SK-N-SH (cell line): ENCODE measurements around the gene CSTB. TPM values are rescaled to one million over a fixed set of nuclear protein-coding genes. Genes with fewer than 3 reads are reported as not detected.

ENCODE experiments used
- CTCF ChIA-PET: fragments of 300-600, 350-600 bp; formaldehyde crosslinking; extraction: SDS; loops from one replicate; lab custom pipeline; 2021; lab: Yijun Ruan, JAX
- POLR2A ChIA-PET: fragments of 350-600 bp; sonication (Branson Sonifier 250); formaldehyde crosslinking; extraction: SDS; loops from one replicate; lab custom pipeline; 2020; ENCODE audit warnings: antibody characterized with exemption, inconsistent platforms; lab: Yijun Ruan, JAX
- DNase-seq: peaks from one replicate; pipeline ENCODE4 v3.0.0; 2012
- H2AFZ ChIP-seq: fragments of 200-600 bp; sonication (generic); 2 replicates; pipeline ENCODE4 v1.8.1; 2016; ENCODE audit warnings: antibody characterized with exemption, mild to moderate bottlenecking, low read depth
- H3F3A ChIP-seq: fragments of 200-600 bp; sonication (generic); replicated peaks from 2 replicates; pipeline ENCODE3; 2016; ENCODE audit warnings: antibody characterized with exemption, mild to moderate bottlenecking; ENCODE audit not compliant: insufficient read depth
- H3K27ac ChIP-seq, 2 experiments: fragments of 200-500 bp in 1 of 2; fragments of 200-600 bp in 1 of 2; sonication (Bioruptor generic) in 1 of 2; sonication (generic), shearing (Covaris generic) in 1 of 2; 2 replicates each; pipeline versions ENCODE4 v1.5.1 to v1.6.1; 2014 to 2016; ENCODE audit warnings: low read depth in 2 of 2, inconsistent platforms in 1 of 2, low read length in 1 of 2, mild to moderate bottlenecking in 1 of 2, mixed read lengths in 1 of 2
- H3K27me3 ChIP-seq: fragments of 200-600 bp; sonication (generic), shearing (Covaris generic); 2 replicates; pipeline ENCODE4 v1.6.1; 2016; ENCODE audit warnings: mixed run types; ENCODE audit not compliant: insufficient read depth
- H3K36me3 ChIP-seq, 2 experiments: fragments of 200-500 bp in 1 of 2; fragments of 200-600 bp in 1 of 2; sonication (Bioruptor generic) in 1 of 2; sonication (generic) in 1 of 2; replicated peaks in 1 of 2; 2 replicates each; pipeline versions ENCODE3 to v1.5.1; 2014 to 2016; ENCODE audit warnings: low read length in 1 of 2, mild to moderate bottlenecking in 1 of 2; ENCODE audit not compliant: insufficient read depth in 2 of 2, control insufficient read depth in 1 of 2
- H3K4me1 ChIP-seq, 2 experiments: fragments of 200-500 bp in 1 of 2; fragments of 200-600 bp in 1 of 2; sonication (Bioruptor generic) in 1 of 2; sonication (generic), shearing (Covaris generic) in 1 of 2; 2 replicates each; pipeline versions ENCODE4 v1.5.1 to v1.6.1; 2014 to 2016; ENCODE audit warnings: low read depth in 1 of 2, low read length in 1 of 2, mixed run types in 1 of 2; ENCODE audit not compliant: insufficient read depth in 2 of 2, control insufficient read depth in 1 of 2
- H3K4me2 ChIP-seq: fragments of 200-600 bp; sonication (generic), shearing (Covaris generic); 2 replicates; pipeline ENCODE4 v1.6.1; 2017; ENCODE audit warnings: mixed run types
- H3K4me3 ChIP-seq, 2 experiments: fragments of 200-500 bp in 1 of 2; fragments of 200-600 bp in 1 of 2; sonication (Bioruptor generic) in 1 of 2; sonication (generic), shearing (Covaris generic) in 1 of 2; 2 replicates each; pipeline versions ENCODE4 v1.5.1 to v1.8.1; 2014 to 2016; ENCODE audit warnings: low read depth in 2 of 2, inconsistent platforms in 1 of 2, low read length in 1 of 2, mild to moderate bottlenecking in 1 of 2, mixed read lengths in 1 of 2, moderate library complexity in 1 of 2
- H3K79me2 ChIP-seq: fragments of 200-600 bp; sonication (generic); 2 replicates; pipeline ENCODE4 v1.8.1; 2017; ENCODE audit warnings: mild to moderate bottlenecking; ENCODE audit not compliant: insufficient read depth
- H3K9ac ChIP-seq: fragments of 200-600 bp; sonication (generic); 2 replicates; pipeline ENCODE4 v1.6.1; 2017; ENCODE audit warnings: mixed run types
- H3K9me2 ChIP-seq: fragments of 200-600 bp; sonication (generic); 2 replicates; pipeline ENCODE4 v1.6.1; 2017; ENCODE audit warnings: mixed run types
- H3K9me3 ChIP-seq: fragments of 200-600 bp; sonication (generic); 2 replicates; pipeline ENCODE4 v1.6.1; 2017; ENCODE audit warnings: mixed run types, mild to moderate bottlenecking, moderate library complexity
- H4K20me1 ChIP-seq: fragments of 200-600 bp; sonication (generic); 2 replicates; pipeline ENCODE4 v1.6.1; 2017; ENCODE audit warnings: mild to moderate bottlenecking, mixed run types; ENCODE audit not compliant: insufficient read depth
- CTCF ChIP-seq: fragments of 200-600 bp; sonication (generic); IDR thresholded peaks from 2 replicates; pipeline ENCODE4 v1.6.1; 2017; ENCODE audit warnings: antibody characterized with exemption, mild to moderate bottlenecking, moderate library complexity
- ELF1 ChIP-seq: IDR thresholded peaks from 2 replicates; pipeline ENCODE4 v1.4.0; 2012
- FOSL2 ChIP-seq: IDR thresholded peaks from 2 replicates; pipeline ENCODE4 v1.4.0; 2012; ENCODE audit warnings: low read depth, mild to moderate bottlenecking, moderate library complexity, borderline replicate concordance
- FOXJ3 ChIP-seq: sonication (generic); formaldehyde crosslinking; IDR thresholded peaks from 2 replicates; pipeline ENCODE4 v1.5.1; 2020; ENCODE audit warnings: mild to moderate bottlenecking, missing genetic modification reagents
- GATA2 ChIP-seq: sonication (generic); formaldehyde crosslinking; IDR thresholded peaks from 2 replicates; pipeline ENCODE4 v1.5.0; 2020; ENCODE audit warnings: mild to moderate bottlenecking, missing genetic modification reagents
- IRF3 ChIP-seq: fragments of 150-350 bp; IDR thresholded peaks from 2 replicates; pipeline ENCODE4 v1.6.1; 2016; ENCODE audit warnings: mild to moderate bottlenecking, low read depth, low read length
- JUND ChIP-seq: IDR thresholded peaks from 2 replicates; pipeline ENCODE4 v1.4.0; 2012
- MEF2A ChIP-seq: IDR thresholded peaks from 2 replicates; pipeline ENCODE4 v1.4.0; 2012; ENCODE audit warnings: low read depth, borderline replicate concordance
- MXI1 ChIP-seq: IDR thresholded peaks from 2 replicates; pipeline ENCODE4 v1.6.1; 2012; ENCODE audit warnings: mild to moderate bottlenecking, low read depth, low read length, improper control_type of control experiment
- NFIC ChIP-seq: IDR thresholded peaks from 2 replicates; pipeline ENCODE4 v1.4.0; 2012; ENCODE audit warnings: borderline replicate concordance
- NRF1 ChIP-seq: IDR thresholded peaks from 2 replicates; pipeline ENCODE4 v1.6.1; 2012; ENCODE audit warnings: low read depth, mild to moderate bottlenecking, low read length
- POLR2AphosphoS5 ChIP-seq: IDR thresholded peaks from 2 replicates; pipeline ENCODE4 v1.6.1; 2012; ENCODE audit warnings: low read depth, low read length
- RAD21 ChIP-seq: IDR thresholded peaks from 2 replicates; pipeline ENCODE4 v1.6.1; 2012; ENCODE audit warnings: mild to moderate bottlenecking, low read length
- RCOR1 ChIP-seq: fragments of 150-350 bp; IDR thresholded peaks from 2 replicates; pipeline ENCODE4 v1.6.1; 2017; ENCODE audit warnings: antibody characterized with exemption, low read length
- REST ChIP-seq: IDR thresholded peaks from 2 replicates; pipeline ENCODE4 v1.6.1; 2012; ENCODE audit warnings: mild to moderate bottlenecking, low read depth, low read length, moderate library complexity
- RFX5 ChIP-seq: IDR thresholded peaks from 2 replicates; pipeline ENCODE4 v1.6.1; 2012; ENCODE audit warnings: mild to moderate bottlenecking, improper control_type of control experiment, low read length
- SIN3A ChIP-seq: IDR thresholded peaks from 2 replicates; pipeline ENCODE4 v1.6.1; 2012; ENCODE audit warnings: low read depth, mild to moderate bottlenecking, low read length, moderate library complexity, borderline replicate concordance
- SMC3 ChIP-seq: IDR thresholded peaks from 2 replicates; pipeline ENCODE4 v1.6.1; 2012; ENCODE audit warnings: low read depth, low read length, improper control_type of control experiment
- TAF1 ChIP-seq: IDR thresholded peaks from 2 replicates; pipeline ENCODE4 v1.6.1; 2012; ENCODE audit warnings: low read depth, mild to moderate bottlenecking, low read length, moderate library complexity, borderline replicate concordance
- TEAD4 ChIP-seq: IDR thresholded peaks from 2 replicates; pipeline ENCODE4 v1.4.0; 2012; ENCODE audit warnings: mild to moderate bottlenecking, borderline replicate concordance; ENCODE audit not compliant: insufficient read depth
- USF2 ChIP-seq: fragments of 150-350 bp; IDR thresholded peaks from 2 replicates; pipeline ENCODE4 v1.6.1; 2017; ENCODE audit warnings: antibody characterized with exemption, low read length, low read depth, borderline replicate concordance
- YY1 ChIP-seq: IDR thresholded peaks from 2 replicates; pipeline ENCODE4 v1.4.0; 2012; ENCODE audit warnings: low read depth, mild to moderate bottlenecking
- WGBS: methylation state at CpG from one replicate; pipeline ENCODE4 v1.1.6; 2017; ENCODE audit warnings: low lambda C conversion rate; 5-methylcytosine and 5-hydroxymethylcytosine counted together
- polyA plus RNA-seq, 3 experiments: library from polyadenylated mRNA; depleted of rRNA; stranded (reverse); fragments of >200 nt; gene quantifications; 2 replicates each; pipeline ENCODE4 v1.2.3, GENCODE V29; 2012

The CSTB gene
- polyA plus RNA-seq, 1 of the 3 experiments (the other 2 are of a cell fraction) = 101 TPM

GRCh38 chr21:43749651-43750262 is 26.4 kb downstream of the CSTB start:
- Histone ChIP-seq H3K9me2 (no peaks in the 10 kb centered on the region), H3K4me3 (no peak overlapping the region), H3F3A (no peaks in the 10 kb centered on the region), H3K36me3 (peaks cover 8 to 42% of the 10 kb centered on the region in 2 experiments), H3K27me3 (no peaks in the 10 kb centered on the region), H4K20me1 (no peaks in the 10 kb centered on the region), H3K79me2 (no peaks in the 10 kb centered on the region), H3K4me2 (no peak overlapping the region), H3K27ac (no peak overlapping the region), H3K9ac (no peak overlapping the region), H2AFZ (no peak overlapping the region), H3K9me3 (no peaks in the 10 kb centered on the region), H3K4me1 (no peaks in the 10 kb centered on the region)
- CTCF ChIA-PET = no interaction called here
- POLR2A ChIA-PET = interaction anchor here (1.1 kb wide), 1 partner anchor 9 kb away, joined by 4 read pairs; no protein-coding TSS in a partner anchor
- DNase-seq = no peak
- 96% methylated on average over 12 of the region's 18 CpGs for WGBS
- no peak for TF ChIP-seq CTCF
- no peak for TF ChIP-seq IRF3
- no peak for TF ChIP-seq NFIC
- no peak for TF ChIP-seq GATA2 (CRISPR knock-in tag)
- TF ChIP-seq RCOR1 = no peak
- no peak for TF ChIP-seq RFX5
- TF ChIP-seq TAF1 = no peak

- H3K9me3 ChIP-seq = no peaks in the 10 kb centered on the region
- H3K9ac ChIP-seq = no peak overlapping the region
- no peaks in the 10 kb centered on the region for H3K4me1 ChIP-seq
- no peak overlapping the region for H3K27ac ChIP-seq
- no peak overlapping the region for H3K4me3 ChIP-seq
- H3K9me2 ChIP-seq = no peaks in the 10 kb centered on the region
- no peaks in the 10 kb centered on the region for H3K27me3 ChIP-seq
- ChIA-PET POLR2A (no interaction called here), CTCF (no interaction called here)
- no peaks in the 10 kb centered on the region for H3F3A ChIP-seq
- 94% methylated on average over 17 of the region's 17 CpGs for WGBS
- H3K36me3 ChIP-seq = peaks cover 11 to 41% of the 10 kb centered on the region in 2 experiments
- no peak overlapping the region for H3K4me2 ChIP-seq
- H4K20me1 ChIP-seq = no peaks in the 10 kb centered on the region
- DNase-seq = no peak
- H2AFZ ChIP-seq = no peak overlapping the region
- H3K79me2 ChIP-seq = no peaks in the 10 kb centered on the region
- no peak for TF ChIP-seq FOXJ3 (CRISPR knock-in tag)
- no peak for TF ChIP-seq SIN3A
- TF ChIP-seq FOSL2 = no peak
- TF ChIP-seq POLR2AphosphoS5 = no peak
- no peak for TF ChIP-seq YY1
- TF ChIP-seq MEF2A = no peak
- no peak for TF ChIP-seq MXI1
- TF ChIP-seq USF2 = no peak
- TF ChIP-seq RAD21 = no peak
- no peak for TF ChIP-seq JUND
- no peak for TF ChIP-seq NRF1
- no peak for TF ChIP-seq TEAD4
- no peak for TF ChIP-seq SMC3
- TF ChIP-seq RCOR1 = no peak
- TF ChIP-seq REST = no peak
- TF ChIP-seq NFIC = no peak
- TF ChIP-seq ELF1 = no peak
Measured at GRCh38 chr21:43748622-43749021, 27.5 kb downstream of the CSTB start.
